ENCODE data around the gene KRTAP12-3.

GRCh38 chr21:44609193-44609592 is 48.5 kb upstream of the KRTAP12-3 start:
- TF ChIP-seq, protein P1, sequence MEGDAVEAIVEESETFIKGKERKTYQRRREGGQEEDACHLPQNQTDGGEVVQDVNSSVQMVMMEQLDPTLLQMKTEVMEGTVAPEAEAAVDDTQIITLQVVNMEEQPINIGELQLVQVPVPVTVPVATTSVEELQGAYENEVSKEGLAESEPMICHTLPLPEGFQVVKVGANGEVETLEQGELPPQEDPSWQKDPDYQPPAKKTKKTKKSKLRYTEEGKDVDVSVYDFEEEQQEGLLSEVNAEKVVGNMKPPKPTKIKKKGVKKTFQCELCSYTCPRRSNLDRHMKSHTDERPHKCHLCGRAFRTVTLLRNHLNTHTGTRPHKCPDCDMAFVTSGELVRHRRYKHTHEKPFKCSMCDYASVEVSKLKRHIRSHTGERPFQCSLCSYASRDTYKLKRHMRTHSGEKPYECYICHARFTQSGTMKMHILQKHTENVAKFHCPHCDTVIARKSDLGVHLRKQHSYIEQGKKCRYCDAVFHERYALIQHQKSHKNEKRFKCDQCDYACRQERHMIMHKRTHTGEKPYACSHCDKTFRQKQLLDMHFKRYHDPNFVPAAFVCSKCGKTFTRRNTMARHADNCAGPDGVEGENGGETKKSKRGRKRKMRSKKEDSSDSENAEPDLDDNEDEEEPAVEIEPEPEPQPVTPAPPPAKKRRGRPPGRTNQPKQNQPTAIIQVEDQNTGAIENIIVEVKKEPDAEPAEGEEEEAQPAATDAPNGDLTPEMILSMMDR (IDR thresholded peaks at IDR 0.05) = no peak
- no peak for TF ChIP-seq EZH2 (IDR thresholded peaks at IDR 0.05; ENCODE audit: borderline replicate concordance, insufficient read depth, low read depth, low read length, poor library complexity, severe bottlenecking)
